HEK293 (cell line): ENCODE results near the gene VAT1.
A peak's percentile ranks its signal among the peaks of the same experiment; 100 is the strongest.

Experiments
- GLI4 ChIP-seq: fragments of 450-650 bp; formaldehyde crosslinking; IDR thresholded peaks from 2 replicates; pipeline ENCODE4 v1.5.1; 2016; ENCODE audit warnings: missing biosample characterization, missing genetic modification characterization
- GLIS2 ChIP-seq: fragments of 450-650 bp; formaldehyde crosslinking; IDR thresholded peaks from 2 replicates; pipeline ENCODE4 v1.5.1; 2016; ENCODE audit warnings: missing biosample characterization, missing genetic modification characterization
- KLF1 ChIP-seq: fragments of 450-650 bp; formaldehyde crosslinking; IDR thresholded peaks from 2 replicates; pipeline ENCODE4 v1.5.1; 2016; ENCODE audit warnings: missing biosample characterization, missing genetic modification characterization
- MYNN ChIP-seq: fragments of 450-650 bp; formaldehyde crosslinking; IDR thresholded peaks from 2 replicates; pipeline ENCODE4 v1.5.1; 2016; ENCODE audit warnings: missing biosample characterization, missing genetic modification characterization, borderline replicate concordance
- PRDM4 ChIP-seq: fragments of 450-650 bp; formaldehyde crosslinking; IDR thresholded peaks from 2 replicates; pipeline ENCODE4 v1.5.1; 2017; ENCODE audit warnings: missing biosample characterization, missing genetic modification characterization
- RBAK ChIP-seq: fragments of 450-650 bp; formaldehyde crosslinking; IDR thresholded peaks from 2 replicates; pipeline ENCODE4 v1.5.1; 2016; ENCODE audit warnings: missing biosample characterization, missing genetic modification characterization
- ZFHX2 ChIP-seq: fragments of 450-650 bp; formaldehyde crosslinking; conservative IDR thresholded peaks from 2 replicates; pipeline ENCODE4 v1.5.1; 2016; ENCODE audit warnings: missing biosample characterization, missing genetic modification characterization
- ZFP3 ChIP-seq: fragments of 450-650 bp; formaldehyde crosslinking; IDR thresholded peaks from 2 replicates; pipeline ENCODE4 v1.5.1; 2016; ENCODE audit warnings: low read depth, missing biosample characterization, missing genetic modification characterization
- ZNF112 ChIP-seq: fragments of 450-650 bp; formaldehyde crosslinking; IDR thresholded peaks from 2 replicates; pipeline ENCODE4 v1.5.0; 2017; ENCODE audit warnings: missing biosample characterization, missing genetic modification characterization
- ZNF16 ChIP-seq: fragments of 450-650 bp; formaldehyde crosslinking; IDR thresholded peaks from 2 replicates; pipeline ENCODE4 v1.5.1; 2016; ENCODE audit warnings: low read depth, missing biosample characterization, missing genetic modification characterization
- ZNF18 ChIP-seq: fragments of 450-650 bp; formaldehyde crosslinking; IDR thresholded peaks from 2 replicates; pipeline ENCODE4 v1.5.1; 2016; ENCODE audit warnings: missing biosample characterization, missing genetic modification characterization
- ZNF2 ChIP-seq: fragments of 450-650 bp; formaldehyde crosslinking; IDR thresholded peaks from 2 replicates; pipeline ENCODE4 v1.5.1; 2016; ENCODE audit warnings: missing biosample characterization, missing genetic modification characterization
- ZNF223 ChIP-seq: fragments of 450-650 bp; formaldehyde crosslinking; IDR thresholded peaks from 2 replicates; pipeline ENCODE4 v1.5.1; 2016; ENCODE audit warnings: missing biosample characterization, missing genetic modification characterization
- ZNF24 ChIP-seq: fragments of 450-650 bp; formaldehyde crosslinking; IDR thresholded peaks from 2 replicates; pipeline ENCODE4 v1.5.1; 2016; ENCODE audit warnings: missing biosample characterization, missing genetic modification characterization
- ZNF248 ChIP-seq: fragments of 450-650 bp; formaldehyde crosslinking; IDR thresholded peaks from 2 replicates; pipeline ENCODE4 v1.5.1; 2017; ENCODE audit warnings: missing biosample characterization, missing genetic modification characterization
- ZNF266 ChIP-seq: fragments of 450-650 bp; formaldehyde crosslinking; IDR thresholded peaks from 2 replicates; pipeline ENCODE4 v1.5.1; 2016; ENCODE audit warnings: missing biosample characterization, missing genetic modification characterization, low read depth
- ZNF311 ChIP-seq: fragments of 450-650 bp; formaldehyde crosslinking; IDR thresholded peaks from 2 replicates; pipeline ENCODE4 v1.5.1; 2017; ENCODE audit warnings: missing biosample characterization, missing genetic modification characterization, borderline replicate concordance
- ZNF341 ChIP-seq: fragments of 450-650 bp; formaldehyde crosslinking; IDR thresholded peaks from 2 replicates; pipeline ENCODE4; 2016; ENCODE audit warnings: low read depth, missing biosample characterization, missing genetic modification characterization
- ZNF350 ChIP-seq: fragments of 450-650 bp; formaldehyde crosslinking; IDR thresholded peaks from 2 replicates; pipeline ENCODE4 v1.5.0; 2017; ENCODE audit warnings: missing biosample characterization, mild to moderate bottlenecking, missing genetic modification characterization
- ZNF488 ChIP-seq: fragments of 450-650 bp; formaldehyde crosslinking; IDR thresholded peaks from 2 replicates; pipeline ENCODE4 v1.5.1; 2016; ENCODE audit warnings: missing biosample characterization, missing genetic modification characterization
- ZNF521 ChIP-seq: fragments of 450-650 bp; formaldehyde crosslinking; IDR thresholded peaks from 2 replicates; pipeline ENCODE4 v1.5.1; 2017; ENCODE audit warnings: missing biosample characterization, mild to moderate bottlenecking, missing genetic modification characterization
- ZNF548 ChIP-seq: fragments of 450-650 bp; formaldehyde crosslinking; IDR thresholded peaks from 2 replicates; pipeline ENCODE4 v1.5.1; 2016; ENCODE audit warnings: missing biosample characterization, missing genetic modification characterization
- ZNF580 ChIP-seq: fragments of 450-650 bp; formaldehyde crosslinking; IDR thresholded peaks from 2 replicates; pipeline ENCODE4 v1.5.1; 2016; ENCODE audit warnings: missing biosample characterization, missing genetic modification characterization
- ZNF585B ChIP-seq: fragments of 450-650 bp; formaldehyde crosslinking; IDR thresholded peaks from 2 replicates; pipeline ENCODE4 v1.5.1; 2016; ENCODE audit warnings: missing biosample characterization, missing genetic modification characterization
- ZNF596 ChIP-seq: fragments of 450-650 bp; IDR thresholded peaks from 2 replicates; pipeline ENCODE4 v1.5.0; 2018; ENCODE audit warnings: missing biosample characterization, mild to moderate bottlenecking, missing genetic modification characterization, moderate library complexity
- ZNF610 ChIP-seq: fragments of 450-650 bp; formaldehyde crosslinking; IDR thresholded peaks from 2 replicates; pipeline ENCODE4 v1.5.1; 2016; ENCODE audit warnings: missing biosample characterization, missing genetic modification characterization, borderline replicate concordance
- ZNF670 ChIP-seq: fragments of 450-650 bp; formaldehyde crosslinking; IDR thresholded peaks from 2 replicates; pipeline ENCODE4 v1.5.1; 2016; ENCODE audit warnings: missing biosample characterization, missing genetic modification characterization, low read depth
- ZNF704 ChIP-seq: fragments of 450-650 bp; formaldehyde crosslinking; IDR thresholded peaks from 2 replicates; pipeline ENCODE4 v1.5.1; 2016; ENCODE audit warnings: missing biosample characterization, missing genetic modification characterization
- ZNF791 ChIP-seq: fragments of 450-650 bp; formaldehyde crosslinking; IDR thresholded peaks from 2 replicates; pipeline ENCODE4 v1.5.1; 2016; ENCODE audit warnings: missing biosample characterization, missing genetic modification characterization
- ZNF843 ChIP-seq: fragments of 450-650 bp; formaldehyde crosslinking; IDR thresholded peaks from 2 replicates; pipeline ENCODE4 v1.5.1; 2016; ENCODE audit warnings: missing biosample characterization, missing genetic modification characterization
- ZSCAN30 ChIP-seq: fragments of 450-650 bp; IDR thresholded peaks from 2 replicates; pipeline ENCODE4 v1.5.1; 2018; ENCODE audit warnings: missing biosample characterization, mild to moderate bottlenecking, missing genetic modification characterization, moderate library complexity
- TF ChIP-seq, protein P1 (sequence below): fragments of 450-650 bp; formaldehyde crosslinking; IDR thresholded peaks from 2 replicates; pipeline ENCODE4 v1.5.1; 2017; ENCODE audit warnings: missing biosample characterization, missing genetic modification characterization
- TF ChIP-seq, protein P2 (sequence below): fragments of 450-650 bp; formaldehyde crosslinking; IDR thresholded peaks from 2 replicates; pipeline ENCODE4 v1.5.1; 2016; ENCODE audit warnings: missing biosample characterization, missing genetic modification characterization

Gene VAT1

DNA sequence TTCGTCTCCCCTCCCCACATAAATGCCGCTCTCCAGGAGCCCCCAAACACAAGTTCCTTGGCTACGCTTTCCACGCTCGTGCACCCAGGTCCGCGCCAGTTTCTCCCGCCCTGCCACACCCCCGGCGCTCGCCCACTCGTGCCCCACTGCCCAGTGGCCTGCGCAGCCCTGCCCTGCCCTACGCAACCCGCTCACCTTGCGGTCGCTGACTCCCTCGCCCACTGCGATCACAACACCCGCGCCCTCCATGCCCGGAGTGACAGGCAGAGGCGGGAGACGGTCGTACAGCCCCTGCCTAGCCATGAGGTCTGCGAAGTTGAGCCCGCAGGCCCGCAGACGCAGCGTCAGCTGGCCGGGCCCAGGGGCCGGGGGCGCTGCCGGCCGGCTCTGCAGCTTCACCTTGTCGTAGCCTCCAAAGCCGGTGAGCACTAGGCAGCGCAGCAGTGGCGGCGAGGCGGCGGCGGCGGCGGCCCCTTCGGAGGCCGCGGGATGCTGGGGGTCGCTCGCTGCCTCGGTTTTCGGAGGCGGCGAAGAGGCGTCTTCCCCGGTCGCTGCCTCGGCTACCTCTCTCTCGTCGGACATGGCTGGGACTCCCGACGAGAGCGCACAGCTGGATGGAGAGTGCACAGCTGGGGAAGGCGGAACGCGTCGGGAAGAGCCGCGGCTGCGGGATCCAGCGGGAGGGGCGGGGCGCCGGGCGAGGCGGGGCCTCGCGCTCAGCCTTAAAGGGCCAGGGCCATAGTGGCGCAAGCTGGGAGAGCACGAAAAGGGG is at the start of gene VAT1 (continued):
- TF ChIP-seq ZNF670 (tag by site-specific recombination) (no peak), ZFP3 (tag by site-specific recombination) (no peak), GLI4 (no peak), ZNF223 (tag by site-specific recombination) (no peak), ZNF585B (no peak; the same call in 1 of the 2 replicates), ZNF341 (tag by site-specific recombination) (peak; percentile 98), ZNF596 (tag by site-specific recombination) (peak; percentile 78), ZNF248 (tag by site-specific recombination) (no peak), ZNF704 (tag by site-specific recombination) (peak; percentile 97), RBAK (tag by site-specific recombination) (no peak), ZNF24 (tag by site-specific recombination) (0 out of 2 replicates have a peak, but pooled peaks have one; percentile 37), ZNF311 (tag by site-specific recombination) (no peak), ZNF610 (tag by site-specific recombination) (no peak), ZNF2 (tag by site-specific recombination) (peak; percentile 81), ZFHX2 (tag by site-specific recombination) (peak; percentile 98), KLF1 (tag by site-specific recombination) (peak; percentile 44), ZNF266 (tag by site-specific recombination) (no peak), MYNN (tag by site-specific recombination) (no peak), ZNF843 (0 out of 2 replicates have a peak, but pooled peaks have one; percentile 36), PRDM4 (no peak), GLIS2 (tag by site-specific recombination) (peak; percentile 53; the same call in 1 of the 2 replicates), ZNF16 (no peak), ZNF580 (no peak), ZNF488 (tag by site-specific recombination) (no peak), ZNF18 (tag by site-specific recombination) (no peak), ZNF791 (tag by site-specific recombination) (no peak), ZNF521 (no peak), ZNF112 (tag by site-specific recombination) (no peak), ZSCAN30 (tag by site-specific recombination) (0 out of 2 replicates have a peak, but pooled peaks have one; percentile 45), ZNF548 (no peak), ZNF350 (tag by site-specific recombination) (no peak)
- TF ChIP-seq, protein P1, sequence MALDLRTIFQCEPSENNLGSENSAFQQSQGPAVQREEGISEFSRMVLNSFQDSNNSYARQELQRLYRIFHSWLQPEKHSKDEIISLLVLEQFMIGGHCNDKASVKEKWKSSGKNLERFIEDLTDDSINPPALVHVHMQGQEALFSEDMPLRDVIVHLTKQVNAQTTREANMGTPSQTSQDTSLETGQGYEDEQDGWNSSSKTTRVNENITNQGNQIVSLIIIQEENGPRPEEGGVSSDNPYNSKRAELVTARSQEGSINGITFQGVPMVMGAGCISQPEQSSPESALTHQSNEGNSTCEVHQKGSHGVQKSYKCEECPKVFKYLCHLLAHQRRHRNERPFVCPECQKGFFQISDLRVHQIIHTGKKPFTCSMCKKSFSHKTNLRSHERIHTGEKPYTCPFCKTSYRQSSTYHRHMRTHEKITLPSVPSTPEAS (tag by site-specific recombination), result no peak
- TF ChIP-seq, protein P2, sequence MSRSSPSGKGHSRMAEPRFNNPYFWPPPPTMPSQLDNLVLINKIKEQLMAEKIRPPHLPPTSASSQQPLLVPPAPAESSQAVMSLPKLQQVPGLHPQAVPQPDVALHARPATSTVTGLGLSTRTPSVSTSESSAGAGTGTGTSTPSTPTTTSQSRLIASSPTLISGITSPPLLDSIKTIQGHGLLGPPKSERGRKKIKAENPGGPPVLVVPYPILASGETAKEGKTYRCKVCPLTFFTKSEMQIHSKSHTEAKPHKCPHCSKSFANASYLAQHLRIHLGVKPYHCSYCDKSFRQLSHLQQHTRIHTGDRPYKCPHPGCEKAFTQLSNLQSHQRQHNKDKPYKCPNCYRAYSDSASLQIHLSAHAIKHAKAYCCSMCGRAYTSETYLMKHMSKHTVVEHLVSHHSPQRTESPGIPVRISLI (tag by site-specific recombination), result no peak
